HG02852 (cell line): Measurements from ENCODE around the gene TRIM69.
"Not testable (repeated sequence)": the region's sequence is repeated elsewhere in the genome, so short reads cannot be mapped to it uniquely, and the experiment has no call there.

Experiments
- ATAC-seq: cut with Tn5 transposase; IDR thresholded peaks from one replicate; pipeline ENCODE4 v1.9.1; 2021; ENCODE audit warnings: mild to moderate bottlenecking, moderate library complexity; ENCODE audit not compliant: unreplicated experiment

Gene TRIM69

GRCh38 chr15:44736181-44736765 lies at the start of gene TRIM69:
Gene TRIM69 (plus strand): TSS chr15:44736528. CDS start chr15:44736705, 177 bp downstream.
- ATAC-seq = peak; percentile 62

GRCh38 chr15:44689318-44689717 lies 47.0 kb upstream of the TRIM69 start:
- not testable (repeated sequence) for ATAC-seq

GRCh38 chr15:44690245-44690644 lies 46.1 kb upstream of the TRIM69 start:
- not testable (repeated sequence) for ATAC-seq

- no peak for ATAC-seq
Measured at GRCh38 chr15:44692659-44693058, 43.7 kb upstream of the TRIM69 start.

GRCh38 chr15:44694416-44694815 lies 41.9 kb upstream of the TRIM69 start:
- ATAC-seq = no peak

- no peak for ATAC-seq
Measured at GRCh38 chr15:44695294-44695693, 41.0 kb upstream of the TRIM69 start.

- ATAC-seq = no peak
Measured at GRCh38 chr15:44697014-44697413, 39.3 kb upstream of the TRIM69 start.

GRCh38 chr15:44698641-44699040 lies 37.7 kb upstream of the TRIM69 start:
- ATAC-seq = no peak

GRCh38 chr15:44700676-44701075 lies 35.7 kb upstream of the TRIM69 start:
- ATAC-seq = not testable (repeated sequence)

GRCh38 chr15:44705986-44706385 lies 30.3 kb upstream of the TRIM69 start:
- ATAC-seq = no peak

GRCh38 chr15:44706401-44706800 lies 29.9 kb upstream of the TRIM69 start:
- no peak for ATAC-seq

GRCh38 chr15:44706946-44707636 lies 29.2 kb upstream of the TRIM69 start:
- ATAC-seq = no peak

GRCh38 chr15:44710236-44711095 lies 25.9 kb upstream of the TRIM69 start:
- ATAC-seq = no peak

GRCh38 chr15:44711096-44711742 lies 25.1 kb upstream of the TRIM69 start, which contains the start of the genes B2M and PATL2:
Gene B2M (plus strand): TSS chr15:44711517. CDS start chr15:44711547, 30 bp downstream.
Gene PATL2 (minus strand): TSS chr15:44711323. CDS start chr15:44676490, 34,833 bp downstream.
- peak; percentile 89 for ATAC-seq

GRCh38 chr15:44711743-44712345 lies 24.5 kb upstream of the TRIM69 start:
- ATAC-seq = peak; percentile 14

- no peak for ATAC-seq
Measured at GRCh38 chr15:44712346-44713005, 23.9 kb upstream of the TRIM69 start.

- ATAC-seq = no peak
Measured at GRCh38 chr15:44713006-44713966, 23.0 kb upstream of the TRIM69 start.

- ATAC-seq = no peak
Measured at GRCh38 chr15:44715142-44715796, 21.1 kb upstream of the TRIM69 start.
